Epithelial cell of prostate (primary cell): ENCODE results near the gene RFPL3.

ENCODE experiments used
- DNase-seq: peaks from one replicate; pipeline ENCODE4 v3.0.0-alpha.2; 2011; ENCODE audit warnings: low read depth, low spot score
- H3K27ac ChIP-seq: fragments of 450-650 bp; 2 replicates; pipeline ENCODE4 v1.5.1; 2017; ENCODE audit warnings: mild to moderate bottlenecking

RFPL3 gene

DNA sequence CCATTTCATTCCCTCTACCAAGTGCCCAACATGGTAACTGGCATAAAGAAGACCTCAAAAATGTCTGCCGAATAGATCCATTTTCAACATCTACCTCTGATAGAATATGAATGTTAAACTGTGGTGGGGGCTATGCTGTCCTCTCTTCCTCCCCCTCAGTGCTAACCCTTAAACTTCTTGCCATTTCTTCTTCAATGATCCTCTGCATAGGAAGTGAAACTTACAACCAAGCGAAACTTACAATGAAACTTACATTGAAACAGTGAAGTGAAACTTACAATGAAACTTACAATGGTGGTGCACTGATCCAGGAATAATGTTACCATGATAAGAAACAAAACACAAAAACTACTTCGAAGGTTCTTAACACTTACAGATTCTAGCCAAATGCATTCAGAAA lies 49.6 kb downstream of the RFPL3 start:
- no peak overlapping the region for H3K27ac ChIP-seq
- DNase-seq: no peak

DNA sequence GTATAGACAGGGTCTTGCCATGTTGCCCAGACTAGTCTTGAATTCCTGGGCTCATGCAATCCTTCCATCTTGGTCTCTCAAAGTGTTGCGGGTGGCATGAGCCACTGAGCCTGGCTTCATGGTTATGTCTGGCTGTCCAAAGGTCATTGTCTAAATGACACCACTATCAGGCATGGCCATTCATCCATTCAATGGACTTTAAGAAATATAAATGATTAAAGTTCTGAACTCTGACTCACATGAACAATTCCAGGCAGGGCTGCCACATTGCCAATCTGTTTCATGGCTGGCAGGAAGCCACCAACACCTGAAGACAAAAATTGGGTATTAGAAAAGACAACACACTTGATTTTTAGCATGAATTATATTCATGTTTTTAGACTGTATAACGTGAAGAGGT lies 50.3 kb downstream of the RFPL3 start:
- no peak for DNase-seq
- H3K27ac ChIP-seq: no peak overlapping the region

DNA sequence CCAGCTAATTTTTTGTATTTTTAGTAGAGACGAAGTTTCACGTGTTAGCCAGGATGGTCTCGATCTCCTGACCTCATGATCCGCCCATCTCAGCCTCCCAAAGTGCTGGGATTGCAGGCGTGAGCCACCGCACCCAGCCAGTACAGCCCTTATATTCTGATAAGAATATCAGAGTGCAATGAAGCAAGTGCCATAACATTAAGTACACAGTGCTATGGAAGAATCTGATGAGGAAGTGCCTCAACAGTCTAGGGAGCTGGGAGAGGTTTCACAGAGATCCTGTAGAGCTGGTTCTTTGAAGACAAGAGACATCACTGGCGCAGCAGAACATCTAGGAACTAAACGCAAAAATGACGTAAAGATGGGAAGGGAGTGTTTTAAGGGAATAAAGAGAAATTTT lies 52.3 kb downstream of the RFPL3 start:
- H3K27ac ChIP-seq: peak overlapping the region; percentile 84
- DNase-seq: no peak

DNA sequence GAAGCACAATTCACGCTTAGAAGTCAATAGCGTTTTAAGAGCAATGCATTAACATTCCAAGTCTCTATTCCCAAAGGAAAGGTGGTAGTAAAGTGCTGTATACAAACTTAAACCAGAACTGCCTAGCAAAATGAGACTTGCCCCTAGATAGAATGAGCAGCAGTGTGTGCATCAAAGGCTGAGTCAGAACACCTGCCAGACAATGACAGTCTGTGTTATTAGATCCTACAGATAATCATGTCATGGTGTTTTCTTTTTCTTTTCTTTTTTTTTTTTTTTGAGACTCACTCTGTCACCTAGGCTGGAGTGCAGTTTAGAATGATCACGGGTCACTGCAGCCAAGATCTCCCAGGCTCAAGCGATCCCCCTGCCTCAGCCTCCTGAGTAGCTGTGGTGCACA lies 52.8 kb downstream of the RFPL3 start:
- DNase-seq: no peak
- peak overlapping the region; percentile 84 for H3K27ac ChIP-seq
